HG02642 (cell line): ENCODE results near the gene NEB.
"Not testable (repeated sequence)": the region's sequence is repeated elsewhere in the genome, so short reads cannot be mapped to it uniquely, and the experiment has no call there.

Experiments
- ATAC-seq: cut with Tn5 transposase; IDR thresholded peaks from one replicate; pipeline ENCODE4 v1.9.1; 2021; ENCODE audit warnings: mild to moderate bottlenecking; ENCODE audit not compliant: unreplicated experiment, poor library complexity

NEB gene

DNA sequence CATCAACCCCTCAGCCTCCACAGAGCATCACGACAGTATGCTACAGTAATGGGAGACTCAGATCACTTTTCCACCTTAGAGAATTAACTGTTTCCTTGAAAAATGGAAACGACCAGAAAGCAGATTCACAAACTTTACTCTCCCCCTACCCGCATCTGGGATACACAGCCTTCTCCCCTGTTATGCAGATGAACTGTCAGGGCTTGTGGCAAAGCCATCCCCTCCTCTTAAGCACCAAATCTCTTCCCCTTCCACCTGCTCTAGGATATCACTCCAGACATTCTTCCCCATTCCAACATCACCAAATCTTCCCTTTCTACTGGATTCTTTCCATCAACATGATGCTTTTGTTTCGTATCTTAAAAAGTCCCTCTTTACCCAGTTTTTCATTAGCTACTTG is 26.4 kb downstream of the NEB start:
- no peak for ATAC-seq

DNA sequence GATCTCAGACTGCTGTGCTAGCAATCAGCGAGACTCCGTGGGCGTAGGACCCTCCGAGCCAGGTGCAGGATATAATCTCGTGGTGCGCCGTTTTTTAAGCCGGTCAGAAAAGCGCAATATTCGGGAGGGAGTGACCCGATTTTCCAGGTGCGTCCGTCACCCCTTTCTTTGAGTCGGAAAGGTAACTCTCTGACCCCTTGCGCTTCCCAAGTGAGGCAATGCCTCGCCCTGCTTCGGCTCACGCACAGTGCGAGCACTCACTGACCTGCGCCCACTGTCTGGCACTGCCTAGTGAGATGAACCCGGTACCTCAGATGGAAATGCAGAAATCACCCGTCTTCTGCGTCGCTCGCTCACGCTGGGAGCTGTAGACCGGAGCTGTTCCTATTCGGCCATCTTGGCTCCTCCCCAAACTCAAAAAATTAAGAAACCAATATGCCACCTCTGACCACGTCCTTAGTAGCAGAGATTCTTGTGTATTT is 29.8 kb downstream of the NEB start:
- ATAC-seq, result not testable (repeated sequence)

DNA sequence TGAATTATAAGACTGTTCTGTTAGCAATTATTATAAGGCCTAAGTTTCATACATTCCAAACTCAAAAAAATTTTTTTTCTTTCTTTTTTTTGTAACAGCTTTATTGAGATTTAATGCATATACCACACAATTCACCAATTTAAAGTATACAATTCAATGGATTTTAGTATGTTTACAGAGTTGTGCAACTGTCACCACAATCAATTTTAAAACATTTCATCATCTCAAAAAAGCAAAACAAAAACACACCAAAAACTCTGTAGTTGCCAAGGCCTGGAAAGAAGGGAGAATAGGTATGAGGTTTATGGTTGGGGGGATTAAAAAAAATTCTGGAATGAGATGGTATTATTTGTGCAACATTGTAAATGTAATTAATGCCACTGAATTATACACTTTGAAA is 36.1 kb downstream of the NEB start:
- ATAC-seq, result not testable (repeated sequence)

DNA sequence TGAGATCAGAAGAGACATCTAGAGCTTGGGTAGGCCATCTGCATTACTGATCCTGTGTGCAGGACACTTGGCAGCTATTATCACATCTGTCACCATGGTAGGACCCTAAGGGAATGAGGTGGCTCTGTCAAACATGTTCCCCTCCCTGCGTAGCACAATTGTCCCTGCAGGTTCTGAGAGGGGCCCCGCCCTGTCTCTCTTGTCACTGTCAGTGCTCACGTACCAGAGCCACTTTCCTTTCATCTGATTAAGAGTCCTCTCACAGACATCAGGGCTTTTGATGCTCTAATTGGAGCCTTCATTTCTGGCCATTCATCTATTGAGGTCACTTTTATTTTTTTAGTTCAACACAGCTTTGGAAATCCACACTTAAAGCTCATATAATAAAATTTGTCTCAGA is 38.5 kb downstream of the NEB start:
- no peak for ATAC-seq

DNA sequence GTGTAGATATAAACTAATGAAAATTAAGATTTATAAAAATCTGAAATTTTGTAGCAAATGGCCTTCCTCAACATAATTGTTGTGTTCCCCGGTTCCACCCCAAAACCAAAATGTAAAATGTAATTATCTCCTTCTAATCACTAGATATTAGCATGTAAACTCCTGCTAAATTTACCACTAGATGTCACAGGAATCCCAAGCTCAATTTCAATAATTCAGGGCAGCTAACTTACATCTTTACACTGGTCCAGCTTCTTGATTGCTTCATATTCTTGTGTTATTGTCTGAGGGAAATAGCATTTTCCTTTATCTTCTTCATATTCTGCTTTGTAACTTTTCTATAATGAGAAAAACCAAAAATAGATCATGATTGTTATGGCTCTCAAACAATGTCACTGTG is 42.6 kb downstream of the NEB start:
- ATAC-seq, result no peak

DNA sequence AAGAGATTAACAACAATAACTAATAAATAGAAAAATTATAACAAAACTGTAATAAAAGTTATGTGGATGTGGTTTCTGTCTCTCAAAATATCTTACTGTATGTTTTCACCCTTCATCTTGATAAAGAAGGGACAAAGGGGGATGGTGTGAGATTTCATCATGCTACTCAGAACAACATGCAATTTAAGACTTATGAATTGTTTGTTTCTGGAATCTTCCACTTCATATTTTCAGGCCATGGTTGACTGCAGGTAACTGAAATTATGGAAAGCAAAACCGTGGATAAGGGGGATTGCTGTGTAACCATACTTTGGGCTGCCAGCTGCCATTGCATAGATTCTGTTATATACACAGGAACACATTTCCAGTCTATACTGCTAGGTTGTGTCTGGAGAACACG is 45.6 kb downstream of the NEB start:
- no peak for ATAC-seq

DNA sequence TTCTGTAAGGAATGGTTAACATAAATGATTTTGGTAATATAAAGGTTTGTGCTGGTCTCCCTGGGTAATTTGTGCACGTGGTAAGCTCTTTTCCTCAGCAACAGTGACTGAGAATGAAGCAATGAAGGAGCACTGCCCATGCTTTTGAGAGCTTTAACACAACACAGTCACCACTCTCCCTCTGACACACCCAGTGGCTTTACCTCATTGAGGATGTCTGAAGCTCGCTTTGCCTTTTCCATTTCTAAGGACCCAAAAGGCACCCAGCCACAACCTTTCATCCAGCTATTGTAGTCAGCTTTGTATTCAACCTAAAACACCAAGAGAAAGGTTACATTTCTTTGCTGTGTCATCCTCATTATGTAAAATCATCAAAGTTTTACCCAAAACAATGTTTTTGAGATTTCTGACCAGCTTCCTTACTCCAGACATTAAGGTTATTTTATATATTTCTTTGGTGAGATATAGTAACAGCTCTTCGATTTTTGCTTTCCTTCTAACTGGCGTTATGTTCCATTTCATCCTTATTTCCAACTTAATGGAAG is 51.7 kb downstream of the NEB start:
- no peak for ATAC-seq

DNA sequence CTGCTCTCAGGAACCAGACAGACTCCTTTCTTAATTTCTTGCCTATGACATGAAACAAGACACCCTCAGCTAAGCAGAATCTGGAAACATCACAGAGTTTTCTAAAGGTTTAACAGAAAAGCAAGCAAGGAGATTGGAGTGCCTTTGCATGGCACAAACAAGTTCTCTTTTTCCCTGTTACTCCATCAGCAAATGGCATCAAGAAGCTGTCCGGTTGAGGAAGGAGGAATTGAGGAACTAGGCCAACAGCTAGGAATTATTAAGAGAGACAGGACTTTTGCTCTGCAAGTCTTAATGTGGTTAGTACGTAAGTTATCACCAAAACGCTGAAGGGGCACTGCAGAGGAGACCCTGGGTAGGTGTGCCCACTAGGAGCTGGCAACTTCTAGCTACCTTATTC is 53.2 kb downstream of the NEB start:
- ATAC-seq, result no peak

DNA sequence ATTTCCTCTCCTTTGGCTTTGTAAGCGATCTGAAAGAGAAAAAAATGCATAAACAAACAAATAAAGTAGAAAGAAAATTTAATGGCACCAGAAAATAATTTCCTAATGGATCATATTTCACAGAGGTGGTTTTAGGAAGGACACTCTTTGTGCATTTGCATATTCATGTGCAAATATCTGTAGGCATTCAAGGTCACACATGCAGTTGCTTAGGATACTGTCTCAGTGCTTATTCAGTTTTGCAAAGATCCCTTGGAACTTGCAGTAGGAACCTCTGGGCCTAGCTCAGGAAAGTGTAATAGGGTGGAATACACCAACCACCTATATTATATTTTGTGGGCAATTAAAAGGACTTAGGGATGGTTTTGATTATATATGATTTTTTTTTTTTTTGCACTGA is 54.3 kb downstream of the NEB start:
- ATAC-seq, result no peak

DNA sequence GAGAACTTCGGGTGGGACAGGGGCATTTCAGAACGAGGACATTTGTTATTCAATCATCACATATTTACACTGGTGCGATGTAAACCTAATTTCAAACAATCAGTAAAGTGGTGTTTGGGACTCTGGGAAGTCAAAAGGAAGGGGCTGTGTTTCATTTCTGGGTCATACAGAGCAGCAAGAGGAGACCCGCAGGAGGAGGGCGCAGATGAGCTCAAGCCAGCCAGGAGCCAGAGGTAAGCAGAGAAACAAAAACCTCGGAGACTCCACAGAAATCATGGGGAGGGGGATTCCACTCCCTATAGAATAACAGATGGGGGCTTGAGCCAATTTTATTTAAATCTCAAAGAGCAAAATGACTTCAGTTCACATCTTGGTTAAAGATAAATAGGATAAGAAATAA is 55.4 kb downstream of the NEB start:
- ATAC-seq, result no peak

DNA sequence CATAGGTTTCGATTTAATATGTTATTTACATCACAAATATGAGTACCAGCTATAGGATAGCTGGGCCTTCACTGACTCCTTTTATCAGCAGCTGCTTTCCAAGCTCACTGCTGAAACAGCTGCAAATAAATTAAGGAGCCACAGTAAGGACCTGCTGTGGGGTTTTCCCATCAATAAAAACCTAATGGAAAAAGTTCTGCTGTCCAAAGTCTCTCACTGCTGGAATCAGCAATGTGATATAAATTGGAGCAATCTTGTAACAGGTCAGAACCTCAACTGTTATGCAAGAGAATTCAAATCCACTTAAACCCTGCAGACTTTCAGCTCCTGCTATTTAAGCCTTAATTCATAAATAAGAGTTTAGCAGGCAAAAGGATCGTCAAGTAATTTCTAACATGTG is 61.3 kb downstream of the NEB start:
- no peak for ATAC-seq

DNA sequence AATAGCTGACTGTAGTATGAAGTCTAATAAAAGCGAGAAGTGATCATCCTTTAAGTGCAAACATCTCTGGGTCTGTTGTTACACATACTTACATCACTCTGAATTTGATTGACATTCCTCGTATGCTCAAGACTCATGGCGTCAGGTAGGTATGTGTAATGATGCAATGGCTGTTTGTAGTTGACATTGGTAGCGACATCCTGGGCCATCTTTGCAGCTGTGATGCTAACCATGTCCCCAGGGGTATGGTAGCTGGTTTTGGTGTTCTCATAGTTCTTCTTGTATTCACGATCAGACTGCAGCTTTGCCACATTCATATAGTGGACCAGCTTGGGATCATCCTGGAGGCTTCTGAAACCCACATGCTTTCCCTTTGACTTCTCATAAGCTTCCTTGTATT is 62.0 kb downstream of the NEB start:
- ATAC-seq, result no peak

DNA sequence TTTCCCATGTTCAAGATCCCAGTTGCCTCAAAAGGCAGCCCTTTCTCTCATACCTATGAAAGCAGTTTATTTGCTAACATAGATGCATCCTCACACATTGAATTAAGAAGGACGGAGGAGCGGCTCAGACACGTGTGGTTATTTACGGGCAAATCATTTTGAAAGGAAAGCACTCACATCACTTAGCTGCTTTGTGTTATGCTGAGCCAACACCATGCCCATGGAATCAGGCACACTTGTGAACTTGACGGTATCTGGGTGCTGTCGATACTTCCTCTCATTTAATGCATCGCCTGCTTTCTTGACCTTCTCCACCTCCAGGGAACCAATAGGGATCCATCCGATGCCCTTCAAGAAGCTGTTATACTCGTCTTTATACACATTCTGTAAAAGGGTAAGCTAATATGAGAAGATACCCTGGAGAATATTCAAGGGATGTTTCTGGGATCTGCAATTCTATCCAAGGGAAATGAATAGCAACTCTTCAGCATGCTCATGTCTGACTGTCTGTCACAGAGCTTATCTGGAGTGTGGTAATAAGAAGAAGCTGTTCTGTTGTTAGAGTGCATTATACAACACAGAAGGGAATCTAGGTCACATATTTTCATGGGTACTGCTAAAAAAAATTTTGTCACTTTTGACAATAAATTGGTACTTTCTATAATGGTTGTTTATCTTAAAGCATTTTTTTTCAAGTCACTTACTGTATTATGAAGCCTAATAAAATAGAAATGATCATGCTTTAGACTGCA is 63.3 kb downstream of the NEB start:
- no peak for ATAC-seq

DNA sequence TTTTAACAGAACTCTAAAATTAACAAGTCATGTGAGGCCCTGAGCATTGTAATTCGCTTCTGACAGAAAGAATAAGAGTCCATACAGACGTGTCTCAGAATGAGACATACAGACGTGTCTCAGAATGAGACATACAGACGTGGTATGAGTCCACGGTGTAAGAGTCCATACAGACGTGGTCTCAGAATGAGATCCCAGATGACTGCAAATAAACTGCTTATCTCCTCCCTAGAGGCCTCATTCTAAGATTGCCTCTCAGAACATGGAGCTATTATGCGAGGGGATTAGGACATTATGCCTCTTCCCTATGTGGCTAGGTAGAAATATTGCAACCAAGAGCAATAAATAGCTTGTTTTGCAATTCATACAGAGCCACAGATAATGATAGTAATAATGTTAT is 63.9 kb downstream of the NEB start:
- ATAC-seq, result peak; percentile 75

DNA sequence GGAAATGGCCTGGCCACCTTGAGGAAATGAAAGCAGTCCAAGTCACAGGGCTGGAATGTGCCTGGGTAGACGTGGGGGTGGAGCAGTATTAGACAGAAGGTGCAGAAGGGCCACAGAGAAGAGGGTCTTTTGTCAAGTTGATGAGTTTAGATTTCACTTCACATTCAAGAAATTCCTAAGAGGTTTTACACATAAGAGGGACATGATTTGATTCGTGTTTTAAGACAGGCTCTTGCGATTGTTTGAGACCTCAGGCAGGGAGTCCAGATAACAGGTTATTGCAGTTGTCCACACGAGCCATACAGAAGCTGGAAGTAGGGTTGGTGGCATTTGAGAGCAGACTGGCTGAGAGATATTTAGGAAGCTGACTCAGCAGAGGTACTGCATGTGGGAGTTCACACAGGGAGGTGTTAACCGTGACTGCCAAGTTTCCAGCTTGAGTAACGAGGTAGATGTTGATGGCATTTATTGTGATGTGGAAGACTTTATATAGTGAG is 64.6 kb downstream of the NEB start:
- ATAC-seq, result no peak

DNA sequence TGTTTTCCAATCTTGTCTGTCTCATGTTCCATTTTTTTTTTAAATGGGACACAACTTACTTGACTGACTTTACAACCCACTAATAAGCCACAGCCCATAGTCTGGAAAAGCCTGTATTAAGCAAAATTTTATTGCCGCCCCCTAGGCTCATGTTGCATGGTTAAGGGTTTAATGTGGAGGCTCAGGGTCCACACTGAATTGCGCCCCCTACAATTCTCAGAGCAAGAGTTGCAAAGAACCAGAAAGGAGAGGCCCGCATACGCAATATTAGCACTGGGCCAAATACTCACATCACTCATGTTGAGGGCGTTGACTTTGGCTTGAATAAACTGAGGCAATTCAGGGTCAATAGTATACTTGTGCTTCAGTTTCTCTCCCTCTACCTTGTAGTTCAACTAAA is 65.5 kb downstream of the NEB start:
- ATAC-seq, result no peak

DNA sequence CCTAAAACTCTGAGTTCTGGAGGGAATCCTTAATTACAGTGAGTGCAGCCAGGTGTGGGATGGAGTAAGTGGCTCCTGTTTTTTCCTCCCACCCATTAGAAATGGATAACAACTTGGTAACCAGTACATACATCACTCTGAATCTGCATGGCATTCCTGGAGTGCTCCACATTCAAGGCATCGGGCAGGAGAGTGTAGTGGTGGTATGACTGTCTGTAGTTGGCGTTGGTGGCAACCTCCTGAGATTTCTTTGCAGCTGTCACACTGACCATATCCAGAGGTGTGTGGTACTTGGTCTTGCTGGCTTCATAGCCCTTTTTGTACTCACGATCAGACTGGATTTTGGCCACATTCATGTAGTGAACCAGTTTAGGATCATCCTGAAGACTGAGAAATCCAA is 68.3 kb downstream of the NEB start:
- no peak for ATAC-seq

DNA sequence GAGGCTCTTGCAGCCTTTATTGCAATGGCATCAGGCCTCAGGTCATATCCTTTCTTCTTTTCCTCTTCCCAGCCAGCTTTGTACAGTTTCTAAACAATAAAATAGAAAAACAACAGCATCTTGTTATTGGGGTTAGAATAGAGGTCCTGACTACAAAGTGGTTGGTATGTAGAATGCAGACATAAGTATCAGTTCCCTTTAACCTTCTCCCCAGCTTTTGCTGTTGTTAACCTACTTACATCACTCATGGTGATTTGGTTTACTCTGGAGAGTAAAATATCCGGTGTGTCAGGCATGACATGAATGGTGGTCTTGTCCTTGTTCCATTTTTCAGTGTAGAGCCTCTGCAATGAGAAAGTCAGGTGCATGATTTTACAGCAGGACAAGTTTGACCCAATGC is 69.8 kb downstream of the NEB start:
- no peak for ATAC-seq

DNA sequence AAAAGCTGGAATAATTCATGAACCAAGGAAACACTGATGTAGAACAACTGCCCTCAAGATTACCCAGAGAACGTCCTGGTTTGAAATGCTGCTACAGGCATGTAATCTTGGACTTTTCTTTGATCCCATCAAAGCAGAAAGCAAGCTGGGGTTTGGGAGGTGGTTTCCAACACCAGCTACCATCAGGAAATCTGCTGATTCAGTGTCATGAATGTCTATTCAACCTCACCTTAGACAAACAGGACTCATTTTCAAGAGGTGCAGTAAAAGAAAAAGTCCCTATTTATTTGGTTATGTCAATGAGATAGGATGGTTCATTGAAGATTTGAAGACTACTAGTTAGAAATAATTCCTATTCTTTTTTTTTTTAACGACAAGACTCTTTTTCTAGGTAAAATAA is 72.7 kb downstream of the NEB start:
- ATAC-seq, result no peak

DNA sequence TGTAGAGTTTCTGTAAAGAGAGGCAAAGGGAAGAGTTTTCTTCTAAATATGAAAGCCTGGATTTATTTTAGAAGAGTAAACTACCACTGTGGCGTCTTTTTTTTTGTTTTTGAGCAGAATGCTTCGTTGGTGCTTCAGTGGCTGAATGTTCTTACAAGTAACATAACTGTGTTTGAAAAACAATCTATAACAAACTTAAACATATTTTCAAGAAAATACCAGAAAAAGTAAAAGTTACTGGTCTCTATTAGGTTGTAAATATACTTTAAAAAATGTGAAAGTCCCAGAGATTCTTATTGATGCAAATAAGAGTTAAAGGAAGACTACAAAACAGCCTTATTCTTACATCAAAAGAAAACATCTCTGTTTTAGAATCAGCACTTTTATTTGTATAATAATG is 76.2 kb downstream of the NEB start:
- no peak for ATAC-seq

DNA sequence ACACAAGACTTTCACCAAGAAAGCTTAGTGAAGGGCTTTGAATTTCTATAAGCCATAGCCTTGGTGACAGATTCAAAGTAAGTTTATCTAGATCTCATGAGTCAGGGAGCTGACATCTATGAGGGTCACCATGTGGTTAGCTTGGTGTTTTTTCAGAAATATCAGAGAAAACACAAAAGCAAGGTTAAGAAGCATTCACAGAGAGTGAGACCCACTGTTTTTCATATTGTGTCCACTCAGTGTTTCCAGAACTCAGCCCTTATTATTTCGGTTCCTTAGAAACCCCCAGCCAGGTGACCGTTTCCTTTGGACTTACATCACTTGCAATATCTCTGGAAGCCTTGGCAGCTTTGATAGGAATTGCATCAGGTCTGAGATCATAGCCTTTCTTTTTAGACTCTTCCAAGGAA is 76.6 kb downstream of the NEB start:
- ATAC-seq, result no peak
